ENCODE data around the gene CD82. TPM values are rescaled to one million over a fixed set of nuclear protein-coding genes. Genes with fewer than 3 reads are reported as not detected.

CD82 gene
- total RNA-seq, 1 experiment from 2014 or later: 4.5 TPM

DNA sequence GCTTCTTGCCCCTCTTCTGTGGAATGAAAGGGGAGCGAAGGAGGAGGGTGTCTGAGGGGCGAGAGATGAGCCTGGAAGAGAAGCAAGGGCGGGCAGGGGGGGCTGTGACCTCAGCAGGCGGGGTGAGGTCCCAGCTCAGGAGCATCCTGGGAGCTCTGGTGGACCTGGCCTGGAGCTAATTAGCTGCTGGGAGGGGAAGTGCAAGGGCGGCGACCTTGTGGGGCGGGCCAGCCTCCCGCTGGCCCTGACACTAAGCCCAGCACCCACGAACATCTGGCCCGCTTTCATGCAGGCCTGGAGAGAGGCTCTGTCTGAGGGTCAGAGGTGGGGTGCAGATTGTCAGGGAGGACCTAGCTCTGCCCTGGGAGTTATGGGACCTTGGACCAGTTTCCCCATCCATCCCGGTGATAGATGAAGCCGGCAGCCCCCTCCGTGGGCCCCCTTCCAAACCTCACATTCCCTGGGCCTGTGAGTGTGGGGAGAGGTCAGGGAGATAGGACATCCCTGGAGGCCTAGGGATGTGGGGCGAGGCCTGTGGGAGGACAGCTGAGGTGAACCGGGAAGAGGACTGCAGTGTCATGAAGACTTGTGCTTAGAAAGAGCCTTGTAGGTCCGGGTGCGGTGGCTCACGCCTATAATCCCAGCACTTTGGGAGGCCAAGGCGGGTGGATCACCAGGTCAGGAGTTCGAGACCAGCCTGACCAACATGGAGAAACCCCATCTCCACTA, 28.5 kb upstream of the CD82 start:
- Histone ChIP-seq H2AK5ac (ENCODE audit: insufficient read length, low read length) (no peak overlapping the region), H3K23me2 (ENCODE audit: insufficient read length, low read depth, low read length, poor library complexity, severe bottlenecking) (no peaks in the 10 kb centered on the region), H4K5ac (ENCODE audit: insufficient read length, low read depth, low read length) (no peak overlapping the region), H3K4me2 (ENCODE audit: insufficient read depth, insufficient read length, low read length) (no peak overlapping the region), H2BK120ac (ENCODE audit: low read depth, low read length, poor library complexity, severe bottlenecking) (no peak overlapping the region), H3K4me1 (ENCODE audit: insufficient read depth, low read length) (no peaks in the 10 kb centered on the region), H3K9ac (ENCODE audit: extremely low read depth, insufficient read length, low read length) (no peak overlapping the region), H3K23ac (ENCODE audit: insufficient read length, low read depth, low read length) (no peak overlapping the region), H3K79me2 (ENCODE audit: insufficient read depth, low read length) (no peaks in the 10 kb centered on the region), H3K79me1 (ENCODE audit: insufficient read depth, low read depth, low read length, poor library complexity, severe bottlenecking) (no peaks in the 10 kb centered on the region), H2BK15ac (ENCODE audit: low read depth, low read length) (no peak overlapping the region), H3K27ac (ENCODE audit: insufficient read length, low read depth, low read length) (no peak overlapping the region), H4K8ac (replicated peaks; ENCODE audit: insufficient read length, low read depth, low read length) (no peak overlapping the region), H2AFZ (ENCODE audit: low read length) (no peak overlapping the region), H3K18ac (ENCODE audit: insufficient read length, low read depth, low read length) (no peak overlapping the region), H2BK20ac (ENCODE audit: low read depth, low read length, poor library complexity, severe bottlenecking) (no peak overlapping the region), H3K4ac (ENCODE audit: low read depth, low read length) (no peak overlapping the region), H2BK5ac (ENCODE audit: insufficient read length, low read length) (no peak overlapping the region), H4K20me1 (ENCODE audit: control insufficient read depth, insufficient read depth, insufficient read length) (no peaks in the 10 kb centered on the region), H3K9me3 (ENCODE audit: control insufficient read depth, low read depth, low read length) (no peaks in the 10 kb centered on the region), H3K27me3 (ENCODE audit: insufficient read depth, low read length) (no peaks in the 10 kb centered on the region), H4K91ac (ENCODE audit: insufficient read length, low read depth, low read length) (no peak overlapping the region), H3K14ac (ENCODE audit: insufficient read depth, low read length) (no peak overlapping the region; the same call in 1 of the 2 replicates), H2BK12ac (ENCODE audit: insufficient read length, low read depth, low read length) (no peak overlapping the region), H3T11ph (ENCODE audit: low read length) (no peak overlapping the region), H3K56ac (ENCODE audit: insufficient read length, low read depth, low read length) (no peak overlapping the region)
- no peak for DNase-seq
- H3K36me3 Mint-ChIP-seq (ENCODE audit: insufficient read depth in 1 of 3, low read depth in 3 of 3): no peaks in the 10 kb centered on the region
- peaks cover 27% of the 10 kb centered on the region for H3K27me3 Mint-ChIP-seq (ENCODE audit: low read depth)
- no CpG with 5 or more reads among the region's 20 CpGs for WGBS (ENCODE audit: extremely low coverage, insufficient read length, low lambda C conversion rate)
- no peaks in the 10 kb centered on the region; a peak in 1 of 5 replicates for H3K9me3 Mint-ChIP-seq
- H3K27ac Mint-ChIP-seq: no peak overlapping the region
- no peak overlapping the region for H3K4me3 Mint-ChIP-seq
- TF ChIP-seq, protein P1, sequence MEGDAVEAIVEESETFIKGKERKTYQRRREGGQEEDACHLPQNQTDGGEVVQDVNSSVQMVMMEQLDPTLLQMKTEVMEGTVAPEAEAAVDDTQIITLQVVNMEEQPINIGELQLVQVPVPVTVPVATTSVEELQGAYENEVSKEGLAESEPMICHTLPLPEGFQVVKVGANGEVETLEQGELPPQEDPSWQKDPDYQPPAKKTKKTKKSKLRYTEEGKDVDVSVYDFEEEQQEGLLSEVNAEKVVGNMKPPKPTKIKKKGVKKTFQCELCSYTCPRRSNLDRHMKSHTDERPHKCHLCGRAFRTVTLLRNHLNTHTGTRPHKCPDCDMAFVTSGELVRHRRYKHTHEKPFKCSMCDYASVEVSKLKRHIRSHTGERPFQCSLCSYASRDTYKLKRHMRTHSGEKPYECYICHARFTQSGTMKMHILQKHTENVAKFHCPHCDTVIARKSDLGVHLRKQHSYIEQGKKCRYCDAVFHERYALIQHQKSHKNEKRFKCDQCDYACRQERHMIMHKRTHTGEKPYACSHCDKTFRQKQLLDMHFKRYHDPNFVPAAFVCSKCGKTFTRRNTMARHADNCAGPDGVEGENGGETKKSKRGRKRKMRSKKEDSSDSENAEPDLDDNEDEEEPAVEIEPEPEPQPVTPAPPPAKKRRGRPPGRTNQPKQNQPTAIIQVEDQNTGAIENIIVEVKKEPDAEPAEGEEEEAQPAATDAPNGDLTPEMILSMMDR (conservative IDR thresholded peaks at IDR 0.05): no peak
- H3K4me1 Mint-ChIP-seq: peaks cover 3 to 8% of the 10 kb centered on the region in 2 experiments; a peak in 3 of 4 replicates
